Uterus (tissue), 4 donors: ENCODE measurements around the gene DUSP8. TPM values are rescaled to one million over a fixed set of nuclear protein-coding genes. Genes with fewer than 3 reads are reported as not detected.
"Not testable (repeated sequence)": the region's sequence is repeated elsewhere in the genome, so short reads cannot be mapped to it uniquely, and the experiment has no call there.

Source experiments
- DNase-seq, 2 donors: peaks; one replicate each; pipeline ENCODE4 v3.0.0-alpha.2; 2019 to 2020
- H3K27ac ChIP-seq, 2 donors: fragments of 200-600 bp; sonication (generic); 1 replicate in 1 of 2; 2 replicates in 1 of 2; pipeline ENCODE4 v1.5.1; 2016 to 2018
- H3K27me3 ChIP-seq, 2 donors: fragments of 200-600 bp; sonication (generic); one replicate each; pipeline ENCODE4 v1.5.1; 2018 to 2019; ENCODE audit warnings: control low read depth in 1 of 2
- H3K36me3 ChIP-seq, 2 donors: fragments of 200-600 bp; sonication (generic); one replicate each; pipeline ENCODE4 v1.5.1; 2019; ENCODE audit warnings: control low read depth in 1 of 2
- H3K4me1 ChIP-seq, 2 donors: fragments of 200-600 bp; sonication (generic); one replicate each; pipeline ENCODE4 v1.5.1; 2018 to 2019; ENCODE audit warnings: control low read depth in 1 of 2
- H3K4me3 ChIP-seq, 2 donors: fragments of 200-600 bp; sonication (generic); 1 replicate in 1 of 2; 2 replicates in 1 of 2; pipeline ENCODE4 v1.5.1; 2018 to 2019; ENCODE audit warnings: mild to moderate bottlenecking in 1 of 2
- H3K9me3 ChIP-seq, 2 donors: fragments of 200-600 bp; sonication (generic); one replicate each; pipeline ENCODE4 v1.5.1; 2019; ENCODE audit warnings: control low read depth in 1 of 2
- CTCF ChIP-seq, 4 experiments: fragments of 200-600 bp in 2 of 4; fragments of 450-650 bp in 2 of 4; sonication (generic) in 2 of 4; IDR thresholded peaks; one replicate each; pipeline ENCODE4 v1.5.1; 2016 to 2019; ENCODE audit warnings: antibody characterized with exemption in 4 of 4, mild to moderate bottlenecking in 2 of 4, moderate library complexity in 1 of 4
- POLR2A ChIP-seq, 2 donors: fragments of 450-650 bp; IDR thresholded peaks; one replicate each; pipeline ENCODE4 v1.6.1; 2016; ENCODE audit warnings: antibody characterized with exemption in 2 of 2, mild to moderate bottlenecking in 1 of 2, moderate library complexity in 1 of 2
- intact Hi-C: fragments of 100-400 bp; cut with DNase I; formaldehyde crosslinking; loops from one replicate; pipeline ENCODE4 v1.15.1; 2023; ENCODE audit warnings: low total_unique reads
- total RNA-seq, 4 donors: library from RNA; depleted of rRNA in 3 of 4; stranded (reverse); fragments of >200 nt in 3 of 4; gene quantifications; one replicate each; pipeline versions ENCODE4 v1.1.0 to v1.2.4, GENCODE V29; 2014 to 2023
- donor health status: DM: yes; HTN: yes; CAD: no.

Gene DUSP8
- total RNA-seq, 4 donors from 2014 or later: under 0.01 to 21.7 (median 3.1) TPM

- Histone ChIP-seq H3K4me1 (no peaks in the 10 kb centered on the region), H3K9me3 (no peaks in the 10 kb centered on the region), H3K36me3 (no peaks in the 10 kb centered on the region), H3K27me3 (peaks cover 0 to 3% of the 10 kb centered on the region in 2 donors), H3K27ac (no peak within 1 kb of the TSS), H3K4me3 (no peak within 1 kb of the TSS)
- intact Hi-C loops: no loop called here
- DNase-seq: no peak
- no peak for TF ChIP-seq CTCF (IDR thresholded peaks at IDR 0.05)
- no peak for TF ChIP-seq POLR2A (IDR thresholded peaks at IDR 0.05)
These were observed 25.9 kb upstream of the DUSP8 start, which contains the start of gene KRTAP5-2 for GRCh38 chr11:1597994-1598380. Gene KRTAP5-2, minus strand, starts transcription at chr11:1598294. Its CDS starts 44 bp downstream, at chr11:1598250.

GRCh38 chr11:1597331-1597993 lies 25.4 kb upstream of the DUSP8 start:
- intact Hi-C loops: no loop called here
- DNase-seq: no peak
- Histone ChIP-seq H3K9me3 (no peaks in the 10 kb centered on the region), H3K4me3 (no peak overlapping the region), H3K4me1 (no peaks in the 10 kb centered on the region), H3K27me3 (peaks cover 0 to 3% of the 10 kb centered on the region in 2 donors), H3K36me3 (no peaks in the 10 kb centered on the region), H3K27ac (no peak overlapping the region)
- TF ChIP-seq CTCF (IDR thresholded peaks at IDR 0.05) (no peak), POLR2A (IDR thresholded peaks at IDR 0.05) (no peak)

GRCh38 chr11:1596576-1597121 lies 24.6 kb upstream of the DUSP8 start:
- H3K4me3 ChIP-seq, DNase-seq, H3K4me1 ChIP-seq, H3K27ac ChIP-seq, H3K36me3 ChIP-seq, H3K9me3 ChIP-seq, H3K27me3 ChIP-seq, intact Hi-C loops: not testable (repeated sequence)

- DNase-seq, H3K27ac ChIP-seq, H3K27me3 ChIP-seq, H3K4me1 ChIP-seq, H3K4me3 ChIP-seq, H3K9me3 ChIP-seq, intact Hi-C loops, H3K36me3 ChIP-seq: not testable (repeated sequence)
These were observed 24.0 kb upstream of the DUSP8 start for GRCh38 chr11:1595994-1596575.

- no peak overlapping the region for H3K27ac ChIP-seq
- H3K9me3 ChIP-seq: no peaks in the 10 kb centered on the region
- intact Hi-C loops: no loop called here
- H3K27me3 ChIP-seq: peaks cover 0 to 3% of the 10 kb centered on the region in 2 donors
- DNase-seq: no peak
- TF ChIP-seq CTCF (IDR thresholded peaks at IDR 0.05): no peak
- TF ChIP-seq POLR2A (IDR thresholded peaks at IDR 0.05): no peak
- no peak overlapping the region for H3K4me3 ChIP-seq
- H3K4me1 ChIP-seq: no peaks in the 10 kb centered on the region
- H3K36me3 ChIP-seq: no peaks in the 10 kb centered on the region
These were observed 20.6 kb upstream of the DUSP8 start for GRCh38 chr11:1592628-1593027.

GRCh38 chr11:1589996-1590395 lies 17.9 kb upstream of the DUSP8 start:
- no peak overlapping the region for H3K4me3 ChIP-seq
- peaks cover 0 to 3% of the 10 kb centered on the region in 2 donors for H3K27me3 ChIP-seq
- H3K4me1 ChIP-seq: no peaks in the 10 kb centered on the region
- no peaks in the 10 kb centered on the region for H3K36me3 ChIP-seq
- H3K27ac ChIP-seq: no peak overlapping the region
- TF ChIP-seq CTCF (IDR thresholded peaks at IDR 0.05) (no peak), POLR2A (IDR thresholded peaks at IDR 0.05) (no peak)
- no peaks in the 10 kb centered on the region for H3K9me3 ChIP-seq
- intact Hi-C loops: no loop called here
- DNase-seq: no peak

- H3K4me1 ChIP-seq, H3K27me3 ChIP-seq, H3K27ac ChIP-seq, H3K36me3 ChIP-seq, DNase-seq, H3K9me3 ChIP-seq, intact Hi-C loops, H3K4me3 ChIP-seq: not testable (repeated sequence)
These were observed 17.3 kb upstream of the DUSP8 start for GRCh38 chr11:1589191-1589963.
